HG03135 (cell line): Measurements from ENCODE around the gene KLHDC9.
"Not testable (repeated sequence)": the region's sequence is repeated elsewhere in the genome, so short reads cannot be mapped to it uniquely, and the experiment has no call there.

Source experiments
- ATAC-seq: cut with Tn5 transposase; IDR thresholded peaks from one replicate; pipeline ENCODE4 v1.9.1; 2021; ENCODE audit warnings: mild to moderate bottlenecking, moderate library complexity; ENCODE audit not compliant: unreplicated experiment

Gene KLHDC9

DNA sequence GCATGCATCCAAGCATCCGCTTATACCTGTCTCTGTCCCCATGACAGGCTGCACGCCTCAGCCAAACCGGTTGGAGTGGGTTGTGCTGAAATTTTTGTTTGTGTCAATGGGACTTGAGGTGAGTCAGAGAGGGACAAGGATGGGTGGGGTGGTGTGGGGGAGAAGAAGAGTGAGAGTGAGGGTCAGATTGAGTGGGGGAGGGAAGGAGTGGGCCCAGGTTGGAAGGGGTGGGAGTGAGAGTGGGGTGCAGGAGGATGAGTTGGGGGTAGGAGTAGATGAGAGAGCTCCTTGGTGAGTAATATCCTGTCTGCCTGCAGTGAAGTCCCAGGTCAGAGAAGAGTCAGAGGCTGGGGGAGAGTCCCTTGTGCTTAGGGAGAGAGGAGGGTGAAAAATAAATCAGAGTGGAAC is 5.5 kb upstream of the KLHDC9 start:
- no peak for ATAC-seq

DNA sequence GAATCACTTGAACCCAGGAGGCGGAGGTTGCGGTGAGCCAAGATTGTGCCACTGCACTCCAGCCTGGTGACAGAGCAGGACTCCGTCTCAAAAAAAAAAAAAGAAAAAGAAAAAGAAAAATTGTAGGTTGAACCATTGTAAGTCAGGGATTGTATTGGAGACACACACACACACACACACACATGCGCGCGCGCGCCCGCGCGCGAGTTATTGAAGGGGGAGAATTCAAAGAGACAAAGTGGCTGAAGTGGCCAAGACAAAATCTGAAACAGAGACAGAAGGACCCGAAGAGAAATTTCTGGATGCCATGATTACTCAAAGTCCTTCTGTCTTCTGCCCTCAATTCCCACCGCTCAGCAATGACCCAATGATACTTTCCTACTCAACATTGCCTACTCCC is 3.7 kb upstream of the KLHDC9 start:
- no peak for ATAC-seq

DNA sequence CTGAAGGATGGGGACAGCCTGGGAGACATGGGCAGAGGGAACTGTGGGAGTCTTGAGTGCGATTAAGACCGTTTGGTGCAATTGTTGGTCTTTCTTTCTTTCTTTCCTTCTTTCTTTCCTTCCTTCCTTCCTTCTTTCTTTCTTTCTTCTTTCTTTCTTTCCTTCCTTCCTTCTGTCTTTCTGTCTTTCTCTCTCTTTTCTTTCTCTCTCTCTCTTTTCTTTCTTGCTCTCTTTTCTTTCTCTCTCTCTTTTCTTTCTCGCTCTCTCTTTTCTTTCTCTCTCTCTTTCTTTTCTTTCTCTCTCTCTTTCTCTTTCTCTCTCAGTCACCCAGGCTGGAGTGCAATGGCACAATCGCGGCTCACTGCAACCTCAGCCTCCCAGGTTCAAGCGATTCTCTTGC is 2.9 kb upstream of the KLHDC9 start:
- no peak for ATAC-seq

DNA sequence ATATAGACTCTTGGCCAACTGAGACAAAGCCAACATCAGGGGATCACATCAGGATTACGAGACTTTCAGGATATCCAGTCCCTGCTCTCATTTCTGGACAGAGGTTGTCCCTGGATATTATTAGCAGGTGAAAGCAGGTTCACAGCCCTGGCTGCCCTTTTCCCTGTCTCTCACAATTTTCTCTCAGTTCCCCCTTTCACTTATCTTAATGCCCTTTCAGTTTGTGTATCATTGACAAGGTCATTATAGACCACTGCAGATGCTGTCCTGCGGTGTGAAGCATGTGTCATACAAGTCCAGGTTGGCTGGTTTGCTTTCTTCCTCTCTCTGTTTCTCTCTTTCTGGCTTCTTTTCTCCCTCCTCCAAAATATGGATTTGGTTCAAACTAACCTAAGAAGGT is 2.1 kb upstream of the KLHDC9 start:
- ATAC-seq, result peak; percentile 44

DNA sequence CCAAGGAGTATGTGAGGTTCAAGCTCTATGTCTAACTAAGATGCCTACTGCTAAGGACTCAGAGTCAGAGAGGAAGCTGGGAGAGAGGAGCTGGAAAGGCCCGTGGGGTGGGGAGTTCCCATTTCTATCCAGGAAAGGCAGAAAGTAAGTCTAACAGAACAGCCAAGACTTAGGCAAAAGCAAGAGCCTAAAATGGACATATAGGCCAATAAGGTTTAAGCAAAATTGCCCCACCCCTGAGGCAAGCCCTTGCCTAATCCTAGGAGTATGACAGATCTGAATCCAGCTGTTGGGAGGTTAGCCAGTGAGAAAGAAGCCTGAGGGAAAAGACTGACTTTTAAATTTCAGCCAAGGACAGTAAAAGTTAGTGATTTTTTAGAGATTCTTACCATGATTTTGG is 1.6 kb upstream of the KLHDC9 start:
- no peak for ATAC-seq

DNA sequence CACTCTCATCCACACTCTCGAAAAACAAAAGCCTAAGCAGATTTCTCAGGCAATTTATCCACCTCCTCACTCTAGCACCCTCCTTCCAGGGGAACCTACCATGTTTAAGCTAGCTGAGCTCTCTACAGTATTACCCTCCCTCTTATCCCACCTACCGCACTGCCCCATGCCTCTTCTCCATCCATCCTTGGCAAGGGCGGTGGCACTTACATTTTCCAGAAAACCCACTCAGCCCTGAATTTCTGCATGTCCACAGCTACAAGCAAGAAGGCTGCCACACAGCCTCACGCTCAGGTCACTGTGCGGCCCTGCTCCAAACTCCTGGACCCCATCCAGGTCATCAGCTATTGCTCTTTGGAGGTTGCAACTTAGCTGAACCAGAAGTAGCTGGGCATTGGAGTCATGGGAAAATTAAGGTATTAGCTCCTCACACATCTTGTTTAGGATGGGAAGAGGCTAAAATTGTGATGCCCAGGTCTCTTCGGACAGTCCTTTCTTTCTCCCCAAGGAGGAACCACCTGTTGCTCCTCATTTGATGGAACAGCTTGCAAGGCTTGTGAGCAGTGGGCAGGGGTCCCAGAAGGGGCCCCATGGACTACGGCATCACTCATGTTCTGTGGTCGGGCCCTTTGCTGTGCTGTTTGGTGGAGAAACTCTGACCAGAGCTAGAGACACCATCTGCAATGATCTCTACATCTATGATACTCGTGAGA is 1.1 kb downstream of the KLHDC9 start:
- no peak for ATAC-seq

DNA sequence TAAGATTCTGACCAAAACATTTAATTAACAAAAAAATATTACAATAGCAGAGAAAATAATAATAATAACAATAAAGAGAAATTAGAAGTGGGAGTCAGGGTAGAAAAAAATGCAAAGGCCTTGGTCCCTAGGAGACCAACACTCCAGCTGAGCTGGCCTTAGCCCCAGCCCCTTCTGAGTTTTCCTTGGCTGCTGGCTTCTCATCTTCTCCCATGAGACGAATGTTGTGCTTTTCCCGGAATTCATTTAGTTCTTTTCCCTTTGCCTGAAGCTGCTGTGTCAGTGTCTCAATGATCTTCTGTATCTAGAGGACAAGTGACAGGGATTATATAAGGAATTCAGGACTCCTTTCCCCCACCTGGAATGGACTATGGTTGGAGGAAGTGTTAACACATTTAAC is 2.4 kb downstream of the KLHDC9 start:
- ATAC-seq, result no peak

DNA sequence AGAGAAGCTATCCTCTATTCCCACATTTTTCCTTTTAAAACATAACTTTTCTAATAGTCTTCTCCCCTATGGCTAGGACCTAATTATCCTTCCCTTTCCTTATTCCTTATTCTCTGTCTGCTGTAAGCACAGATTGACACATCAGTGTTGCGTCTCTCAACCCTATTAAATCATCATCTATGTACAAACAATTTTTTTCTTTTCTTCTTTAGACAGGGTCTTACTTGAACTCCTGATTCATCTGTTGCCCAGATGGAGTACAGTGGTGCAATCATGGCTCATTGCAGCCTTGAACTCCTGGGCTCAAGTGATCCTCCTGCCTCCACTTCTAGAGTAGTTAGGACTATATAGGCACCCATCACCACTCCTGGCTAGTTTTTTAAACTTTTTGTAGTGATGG is 8.3 kb downstream of the KLHDC9 start:
- ATAC-seq, result no peak

DNA sequence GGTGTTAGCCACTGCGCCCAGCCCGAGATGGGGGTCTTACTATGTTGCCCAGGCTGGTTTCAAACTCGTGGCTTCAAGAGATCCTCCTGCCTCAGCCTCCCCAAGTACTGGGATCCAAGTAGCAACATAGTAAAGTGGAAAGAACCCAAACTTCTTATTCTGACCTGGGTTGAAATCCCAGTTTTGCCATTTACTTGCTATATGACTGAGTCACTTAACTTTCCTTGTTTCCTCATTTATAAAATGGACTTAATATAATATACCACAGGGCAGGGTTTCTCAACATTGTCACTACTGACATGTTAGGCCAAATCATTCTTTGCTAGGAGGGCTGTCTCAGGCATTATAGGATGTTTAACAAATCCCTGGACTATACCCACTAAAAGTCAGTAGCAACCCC is 13.0 kb downstream of the KLHDC9 start:
- no peak for ATAC-seq

DNA sequence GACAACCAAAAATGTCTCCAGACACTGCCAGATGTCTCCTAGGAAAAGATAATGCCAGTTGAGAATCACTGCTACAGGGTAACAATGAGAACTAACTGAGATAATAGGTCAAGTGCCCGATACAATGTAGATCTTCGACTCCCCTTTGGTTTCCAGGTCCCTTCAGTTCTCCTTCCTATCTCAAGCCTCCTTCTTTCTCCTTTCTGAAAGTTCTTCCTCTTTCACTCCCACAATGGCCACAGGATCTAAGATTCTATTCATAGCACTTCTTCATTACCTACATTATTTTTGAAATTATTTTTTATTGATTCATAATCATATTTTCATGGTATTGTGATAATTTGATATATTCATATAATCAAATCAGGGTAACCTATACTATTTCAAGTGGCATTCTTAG is 13.4 kb downstream of the KLHDC9 start:
- no peak for ATAC-seq

DNA sequence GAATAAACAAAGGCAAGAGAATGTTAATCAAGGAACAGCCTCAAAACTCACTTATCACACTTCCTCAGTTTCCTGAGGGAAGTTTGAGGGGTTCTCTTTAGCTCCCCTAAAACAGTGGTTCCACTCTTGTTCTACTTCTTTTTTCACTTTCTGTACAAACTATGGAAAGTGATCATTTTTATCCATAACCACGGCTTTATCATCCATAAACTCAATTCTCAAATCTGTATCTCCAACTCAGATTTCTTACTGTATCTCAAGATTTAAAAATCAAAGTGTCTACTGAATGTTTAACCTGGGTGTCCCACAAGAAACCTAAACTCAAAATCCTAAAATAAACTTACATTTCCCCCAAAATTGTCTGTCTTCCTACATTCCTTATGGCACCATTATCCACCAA is 15.8 kb downstream of the KLHDC9 start:
- ATAC-seq, result no peak

DNA sequence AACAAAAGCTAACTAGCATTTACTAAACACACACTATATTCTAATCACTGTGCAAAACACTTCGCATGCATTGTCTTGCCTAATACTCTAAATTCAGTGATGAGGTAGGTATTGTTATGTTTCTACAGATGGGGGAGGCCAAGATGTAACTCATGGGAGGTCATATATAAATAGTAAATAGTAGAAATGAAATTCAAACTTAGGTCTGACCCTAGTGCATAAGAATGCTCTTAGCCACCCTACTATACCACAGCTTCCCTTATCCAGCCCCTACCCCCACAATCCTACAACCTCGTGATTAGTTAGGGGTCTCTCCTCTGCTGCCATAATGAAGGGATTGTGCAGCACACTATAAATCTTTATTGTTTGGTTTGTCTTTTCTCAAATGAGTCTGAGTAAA is 16.4 kb downstream of the KLHDC9 start:
- ATAC-seq, result no peak

DNA sequence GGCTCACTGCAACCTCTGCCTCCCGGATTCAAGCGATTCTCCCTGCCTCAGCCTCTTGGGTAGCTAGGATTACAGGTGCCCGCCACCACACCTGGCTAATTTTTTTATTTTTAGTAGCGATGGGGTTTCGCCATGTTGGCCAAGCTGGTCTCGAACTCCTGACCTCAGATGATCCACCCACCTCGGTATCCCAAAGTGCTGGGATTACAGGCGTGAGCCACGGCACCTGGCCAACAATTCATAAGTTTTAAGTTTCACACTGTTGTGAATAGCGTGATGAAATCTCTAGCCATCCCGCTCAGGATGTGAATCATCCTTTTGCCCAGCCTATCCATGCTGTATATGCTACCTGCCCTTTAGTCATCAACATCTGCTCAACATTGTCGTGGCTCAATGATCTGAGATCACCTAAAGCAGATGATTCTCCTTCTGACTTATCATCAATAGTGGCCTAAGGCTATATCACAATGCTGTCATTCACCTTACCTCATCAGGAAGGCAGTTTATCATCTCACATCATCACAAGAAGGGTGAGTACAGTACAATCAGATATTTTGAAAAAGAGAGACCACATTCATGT is 17.1 kb downstream of the KLHDC9 start:
- no peak for ATAC-seq

DNA sequence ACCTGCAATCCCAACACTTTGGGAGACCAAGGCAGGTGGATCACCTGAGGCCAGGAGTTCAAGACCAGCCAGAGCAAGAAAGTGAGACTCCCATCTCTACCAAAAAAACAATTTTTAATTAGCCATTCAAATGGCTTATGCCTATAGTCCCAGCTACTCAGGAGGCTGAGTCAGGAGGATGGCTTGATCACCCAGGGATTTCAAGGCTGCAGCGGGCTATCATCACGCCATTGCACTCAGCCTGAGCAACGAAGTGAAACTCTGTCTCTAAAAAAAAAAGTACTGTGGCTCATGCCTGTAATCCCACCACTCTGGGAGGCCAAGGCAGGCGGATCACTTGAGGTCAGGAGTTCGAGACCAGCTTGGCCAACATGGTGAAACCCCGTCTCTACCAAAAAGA is 17.8 kb downstream of the KLHDC9 start:
- not testable (repeated sequence) for ATAC-seq

DNA sequence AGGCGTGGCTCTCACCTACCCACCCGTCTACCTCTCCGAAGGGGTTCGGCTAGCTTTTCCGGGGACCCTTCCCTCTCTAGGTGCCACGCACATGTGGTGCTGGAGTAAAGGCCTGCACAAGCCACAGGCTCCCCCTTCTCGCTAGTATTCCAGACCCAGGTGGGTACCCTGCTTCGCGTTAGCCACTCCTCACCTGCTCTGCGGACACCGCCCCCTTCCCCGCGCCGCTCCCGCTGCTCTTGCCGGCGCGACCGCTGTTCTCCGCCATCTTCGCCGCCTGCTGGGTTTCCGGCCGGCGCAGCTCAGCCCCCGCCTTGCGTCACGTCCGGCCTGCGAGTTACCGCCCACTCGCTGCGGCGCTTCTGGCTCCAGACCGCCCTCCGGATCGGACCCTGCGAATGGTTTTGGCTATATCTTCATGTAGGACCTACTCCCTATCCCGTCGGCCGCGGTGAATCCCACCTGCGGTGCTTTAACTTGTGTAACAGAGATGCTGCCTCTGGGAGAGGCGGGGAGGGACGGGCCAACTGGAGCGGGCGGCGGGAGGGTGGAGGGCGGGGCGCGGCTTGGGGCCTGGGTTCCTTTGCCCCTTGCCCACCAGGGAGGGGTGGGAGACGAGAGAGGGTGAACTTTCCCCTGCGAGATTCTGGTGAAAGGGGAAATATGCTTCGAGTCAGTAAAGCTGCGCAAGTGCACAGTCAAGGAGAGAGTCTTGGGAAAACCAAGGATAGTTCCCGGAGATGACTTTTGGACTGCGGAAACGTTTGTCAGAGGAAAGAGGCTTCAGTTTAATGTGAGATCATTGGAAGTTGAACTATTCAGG is 19.8 kb downstream of the KLHDC9 start, which contains the start of the genes NIT1 and PFDN2:
Gene NIT1, plus strand, starts transcription at position 347 of the 823 bp plus-strand sequence. Its CDS starts 72 bp downstream, at position 419.
Gene PFDN2, minus strand, starts transcription at position 279 of the 823 bp plus-strand sequence. Its CDS starts 11 bp downstream, at position 268.
- peak; percentile 81 for ATAC-seq

DNA sequence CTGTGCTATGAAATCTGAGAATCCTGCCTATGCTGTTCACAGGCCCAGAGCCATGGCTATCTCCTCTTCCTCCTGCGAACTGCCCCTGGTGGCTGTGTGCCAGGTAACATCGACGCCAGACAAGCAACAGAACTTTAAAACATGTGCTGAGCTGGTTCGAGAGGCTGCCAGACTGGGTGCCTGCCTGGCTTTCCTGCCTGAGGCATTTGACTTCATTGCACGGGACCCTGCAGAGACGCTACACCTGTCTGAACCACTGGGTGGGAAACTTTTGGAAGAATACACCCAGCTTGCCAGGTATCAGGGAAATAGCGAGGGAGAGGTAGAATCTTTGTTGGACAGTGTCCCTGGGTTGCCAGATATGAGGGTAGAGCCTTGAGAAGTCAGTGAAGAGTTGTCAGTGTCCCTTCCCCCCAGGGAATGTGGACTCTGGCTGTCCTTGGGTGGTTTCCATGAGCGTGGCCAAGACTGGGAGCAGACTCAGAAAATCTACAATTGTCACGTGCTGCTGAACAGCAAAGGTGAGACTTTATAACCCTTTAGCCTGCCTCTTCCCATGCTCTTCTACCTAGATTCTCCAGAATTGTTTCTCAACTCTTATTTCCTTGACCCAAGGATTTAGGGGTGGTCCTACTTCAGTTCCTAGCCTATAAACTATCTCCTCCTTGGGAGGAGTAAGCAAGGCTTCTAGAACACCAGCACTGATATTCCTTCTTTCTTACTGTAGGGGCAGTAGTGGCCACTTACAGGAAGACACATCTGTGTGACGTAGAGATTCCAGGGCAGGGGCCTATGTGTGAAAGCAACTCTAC is 21.1 kb downstream of the KLHDC9 start:
- peak; percentile 55 for ATAC-seq

DNA sequence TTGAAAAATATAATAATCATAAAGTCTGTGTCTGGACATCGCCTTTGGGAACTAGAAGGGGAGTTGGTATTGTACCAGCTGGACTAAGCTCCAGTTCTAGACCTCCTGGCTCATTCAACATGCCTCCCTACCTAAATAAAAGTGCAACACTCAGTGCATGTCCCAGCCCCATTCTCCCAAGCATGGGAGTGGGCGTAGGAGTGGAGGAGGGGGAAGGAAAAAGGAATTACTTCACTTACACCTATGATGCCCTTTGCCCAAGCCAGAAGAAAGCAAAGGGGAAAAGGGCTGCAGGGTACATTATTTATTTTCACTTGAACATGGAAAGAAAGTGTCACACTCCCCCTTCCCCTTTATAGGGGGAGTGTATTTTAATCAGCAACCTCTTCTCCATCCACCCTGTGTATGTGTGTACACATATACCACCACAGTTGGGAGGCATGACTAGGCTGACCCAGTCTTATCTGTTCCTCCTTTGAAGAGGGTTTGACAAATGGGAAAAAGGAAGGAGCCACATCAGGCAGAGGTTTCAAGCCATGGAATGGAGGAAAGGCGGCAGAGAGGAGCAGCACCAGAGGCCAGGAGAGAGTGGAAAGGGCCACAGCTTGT is 23.0 kb downstream of the KLHDC9 start:
- no peak for ATAC-seq

DNA sequence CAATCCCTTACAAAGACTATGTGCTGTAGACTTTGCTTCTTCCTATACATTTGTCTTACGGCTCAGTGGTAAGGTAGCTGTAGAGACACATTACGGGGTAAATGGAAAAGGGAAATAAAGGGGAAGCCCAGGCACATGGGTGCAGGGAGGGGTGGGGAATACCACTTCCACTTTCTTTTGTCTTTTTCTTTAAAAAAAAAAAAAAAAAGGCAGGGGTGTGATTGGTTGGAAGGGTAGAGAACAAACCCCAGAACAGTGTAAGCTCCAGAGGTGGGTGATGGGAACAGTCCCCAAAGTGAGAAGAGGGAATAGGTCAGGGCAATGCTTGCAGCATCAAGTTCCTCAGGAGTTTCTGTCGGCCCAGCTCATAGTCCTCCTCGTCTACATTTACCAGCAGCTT is 23.7 kb downstream of the KLHDC9 start:
- no peak for ATAC-seq

DNA sequence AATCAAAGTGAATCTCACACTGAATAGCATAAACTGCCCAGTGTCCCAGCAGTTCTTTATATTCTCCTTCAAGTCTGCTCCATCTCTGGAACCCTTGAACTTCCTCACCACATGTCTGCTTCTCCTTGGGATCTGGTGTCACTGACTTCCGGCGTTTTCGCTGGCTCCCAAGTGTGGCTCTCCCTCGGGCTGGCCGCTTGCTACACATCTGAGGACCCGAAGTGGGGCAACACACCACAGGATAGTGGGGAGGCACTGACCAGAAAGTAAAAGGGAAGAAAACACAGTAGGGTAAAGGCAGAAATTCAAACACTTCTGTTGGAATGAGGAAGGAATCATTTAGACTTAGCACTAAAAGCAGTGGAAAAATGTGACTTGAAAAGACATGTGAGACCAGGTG is 24.8 kb downstream of the KLHDC9 start:
- no peak for ATAC-seq

DNA sequence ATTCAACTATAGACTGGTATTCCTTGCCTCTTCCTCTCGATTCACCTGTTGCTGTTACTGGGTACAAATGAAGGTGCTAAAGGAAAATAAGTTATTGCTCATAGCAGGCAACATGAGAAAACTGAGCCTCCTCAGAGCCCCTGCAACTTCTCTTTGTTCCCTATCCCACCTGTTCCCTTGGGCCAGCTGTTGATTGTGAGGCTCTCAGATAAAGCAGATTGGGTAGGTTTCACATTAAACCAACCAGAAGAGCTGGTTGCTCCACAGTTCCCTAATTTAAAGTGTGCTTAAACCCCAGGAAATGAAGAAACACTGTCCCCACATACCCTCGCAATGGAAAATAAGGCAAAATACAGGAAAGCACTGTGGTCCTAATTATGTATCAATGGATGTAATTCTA is 29.5 kb downstream of the KLHDC9 start:
- ATAC-seq, result no peak
